ENCODE measurements around the gene RBPJ.

DNA sequence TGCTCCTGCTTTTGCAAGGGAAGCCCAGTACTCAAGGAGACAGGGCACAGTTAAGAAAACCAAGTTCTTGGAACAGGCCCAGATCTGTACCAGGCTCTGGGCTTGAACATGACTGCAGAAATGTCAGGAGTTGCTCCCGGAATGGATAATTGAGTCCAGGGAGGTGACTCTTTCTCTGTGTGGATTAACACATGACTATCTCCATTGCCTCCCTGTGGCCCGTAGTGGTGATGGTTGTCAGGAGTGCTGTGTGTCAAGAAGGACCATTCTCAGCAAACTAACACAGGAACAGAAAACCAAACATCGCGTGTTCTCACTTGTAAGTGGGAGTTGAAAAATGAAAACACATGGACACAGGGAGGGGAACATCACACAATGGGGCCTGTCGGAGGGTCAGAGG lies 129.6 kb downstream of the RBPJ start:
- TF ChIP-seq CTCF (IDR thresholded peaks at IDR 0.05; ENCODE audit: poor library complexity) (no peak), EZH2 (IDR thresholded peaks at IDR 0.05; ENCODE audit: borderline replicate concordance) (no peak)
